ENCODE data around the gene TRIP4. TPM values are rescaled to one million over a fixed set of nuclear protein-coding genes. Genes with fewer than 3 reads are reported as not detected.

TRIP4 gene
- total RNA-seq, 1 experiment from 2014 or later = 12.9 TPM

DNA sequence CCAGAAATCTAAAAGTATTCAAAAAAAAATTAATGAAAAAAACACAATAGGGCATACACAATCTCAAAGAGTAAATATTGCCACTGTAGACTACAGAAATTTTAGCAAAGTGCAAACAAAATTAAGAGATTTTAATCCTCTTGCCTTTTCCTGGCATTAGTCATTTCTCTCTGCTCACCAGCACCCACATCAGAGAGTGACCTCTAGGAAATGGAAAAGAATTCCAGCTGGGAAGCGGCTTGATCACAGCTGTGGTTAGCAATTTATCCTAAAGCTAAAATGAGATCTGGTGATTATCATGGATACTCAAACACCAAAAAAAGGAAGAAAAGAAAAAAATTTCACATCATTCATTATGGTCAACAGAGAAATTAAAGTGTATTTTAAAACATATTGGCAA is 39.2 kb upstream of the TRIP4 start:
- Mint-ChIP-seq H3K27me3 (ENCODE audit: low read depth) (no peaks in the 10 kb centered on the region), H3K36me3 (peaks cover 6% of the 10 kb centered on the region; the same call in 1 of the 2 replicates), H3K4me3 (no peak overlapping the region), H3K9me3 (no peaks in the 10 kb centered on the region), H3K4me1 (peaks cover under 1% of the 10 kb centered on the region; the same call in 1 of the 2 replicates), H3K27ac (no peak overlapping the region)
- TF ChIP-seq, protein P1, sequence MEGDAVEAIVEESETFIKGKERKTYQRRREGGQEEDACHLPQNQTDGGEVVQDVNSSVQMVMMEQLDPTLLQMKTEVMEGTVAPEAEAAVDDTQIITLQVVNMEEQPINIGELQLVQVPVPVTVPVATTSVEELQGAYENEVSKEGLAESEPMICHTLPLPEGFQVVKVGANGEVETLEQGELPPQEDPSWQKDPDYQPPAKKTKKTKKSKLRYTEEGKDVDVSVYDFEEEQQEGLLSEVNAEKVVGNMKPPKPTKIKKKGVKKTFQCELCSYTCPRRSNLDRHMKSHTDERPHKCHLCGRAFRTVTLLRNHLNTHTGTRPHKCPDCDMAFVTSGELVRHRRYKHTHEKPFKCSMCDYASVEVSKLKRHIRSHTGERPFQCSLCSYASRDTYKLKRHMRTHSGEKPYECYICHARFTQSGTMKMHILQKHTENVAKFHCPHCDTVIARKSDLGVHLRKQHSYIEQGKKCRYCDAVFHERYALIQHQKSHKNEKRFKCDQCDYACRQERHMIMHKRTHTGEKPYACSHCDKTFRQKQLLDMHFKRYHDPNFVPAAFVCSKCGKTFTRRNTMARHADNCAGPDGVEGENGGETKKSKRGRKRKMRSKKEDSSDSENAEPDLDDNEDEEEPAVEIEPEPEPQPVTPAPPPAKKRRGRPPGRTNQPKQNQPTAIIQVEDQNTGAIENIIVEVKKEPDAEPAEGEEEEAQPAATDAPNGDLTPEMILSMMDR (IDR thresholded peaks at IDR 0.05) = no peak
- no peak for TF ChIP-seq ATF2 (CRISPR knock-in tag; IDR thresholded peaks at IDR 0.05; ENCODE audit: borderline replicate concordance, low read depth)
- TF ChIP-seq, protein P2, sequence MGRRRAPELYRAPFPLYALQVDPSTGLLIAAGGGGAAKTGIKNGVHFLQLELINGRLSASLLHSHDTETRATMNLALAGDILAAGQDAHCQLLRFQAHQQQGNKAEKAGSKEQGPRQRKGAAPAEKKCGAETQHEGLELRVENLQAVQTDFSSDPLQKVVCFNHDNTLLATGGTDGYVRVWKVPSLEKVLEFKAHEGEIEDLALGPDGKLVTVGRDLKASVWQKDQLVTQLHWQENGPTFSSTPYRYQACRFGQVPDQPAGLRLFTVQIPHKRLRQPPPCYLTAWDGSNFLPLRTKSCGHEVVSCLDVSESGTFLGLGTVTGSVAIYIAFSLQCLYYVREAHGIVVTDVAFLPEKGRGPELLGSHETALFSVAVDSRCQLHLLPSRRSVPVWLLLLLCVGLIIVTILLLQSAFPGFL (CRISPR knock-in tag; IDR thresholded peaks at IDR 0.05; ENCODE audit: borderline replicate concordance) = no peak
- no peak for TF ChIP-seq PRRX2 (CRISPR knock-in tag; IDR thresholded peaks at IDR 0.05)
- TF ChIP-seq IRF2 (CRISPR knock-in tag; IDR thresholded peaks at IDR 0.05; ENCODE audit: borderline replicate concordance, low read depth) = no peak
- TF ChIP-seq E2F1 (CRISPR knock-in tag; IDR thresholded peaks at IDR 0.05) = no peak
- TF ChIP-seq ELF4 (CRISPR knock-in tag; IDR thresholded peaks at IDR 0.05; ENCODE audit: low read depth) = no peak
- TF ChIP-seq RELA (CRISPR knock-in tag; IDR thresholded peaks at IDR 0.05; ENCODE audit: borderline replicate concordance) = no peak
- no peak for TF ChIP-seq PRDM15 (CRISPR knock-in tag; IDR thresholded peaks at IDR 0.05)
- TF ChIP-seq AR (CRISPR knock-in tag; IDR thresholded peaks at IDR 0.05) = no peak
- TF ChIP-seq TEAD1 (CRISPR knock-in tag; IDR thresholded peaks at IDR 0.05) = no peak
- no peak for TF ChIP-seq SMAD3 (CRISPR knock-in tag; IDR thresholded peaks at IDR 0.05; ENCODE audit: borderline replicate concordance)
- TF ChIP-seq, protein P3, sequence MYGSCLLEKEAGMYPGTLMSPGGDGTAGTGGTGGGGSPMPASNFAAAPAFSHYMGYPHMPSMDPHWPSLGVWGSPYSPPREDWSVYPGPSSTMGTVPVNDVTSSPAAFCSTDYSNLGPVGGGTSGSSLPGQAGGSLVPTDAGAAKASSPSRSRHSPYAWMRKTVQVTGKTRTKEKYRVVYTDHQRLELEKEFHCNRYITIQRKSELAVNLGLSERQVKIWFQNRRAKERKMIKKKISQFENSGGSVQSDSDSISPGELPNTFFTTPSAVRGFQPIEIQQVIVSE (CRISPR knock-in tag; IDR thresholded peaks at IDR 0.05; ENCODE audit: borderline replicate concordance) = no peak
- no peak for TF ChIP-seq MXD4 (CRISPR knock-in tag; IDR thresholded peaks at IDR 0.05; ENCODE audit: borderline replicate concordance)
- TF ChIP-seq FOXJ3 (CRISPR knock-in tag; IDR thresholded peaks at IDR 0.05; ENCODE audit: borderline replicate concordance) = no peak
- TF ChIP-seq JUN (CRISPR knock-in tag; IDR thresholded peaks at IDR 0.05) = no peak
- TF ChIP-seq E2F4 (CRISPR knock-in tag; IDR thresholded peaks at IDR 0.05; ENCODE audit: borderline replicate concordance, low read depth) = no peak
- TF ChIP-seq, protein P4, sequence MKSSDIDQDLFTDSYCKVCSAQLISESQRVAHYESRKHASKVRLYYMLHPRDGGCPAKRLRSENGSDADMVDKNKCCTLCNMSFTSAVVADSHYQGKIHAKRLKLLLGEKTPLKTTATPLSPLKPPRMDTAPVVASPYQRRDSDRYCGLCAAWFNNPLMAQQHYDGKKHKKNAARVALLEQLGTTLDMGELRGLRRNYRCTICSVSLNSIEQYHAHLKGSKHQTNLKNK (CRISPR knock-in tag; IDR thresholded peaks at IDR 0.05) = no peak
- no peak for TF ChIP-seq ZNF396 (CRISPR knock-in tag; IDR thresholded peaks at IDR 0.05; ENCODE audit: borderline replicate concordance)
- TF ChIP-seq ZNF121 (CRISPR knock-in tag; IDR thresholded peaks at IDR 0.05) = no peak
- no peak for ATAC-seq
- CTCF ChIA-PET = no interaction called here
- POLR2A ChIA-PET = interaction anchor here (0.7 kb wide), 1 partner anchor 53 kb away, joined by 4 read pairs; no protein-coding TSS in a partner anchor
- no peak for DNase-seq (ENCODE audit: low spot score)
